Measurements from ENCODE around the gene MCCC1.

DNA sequence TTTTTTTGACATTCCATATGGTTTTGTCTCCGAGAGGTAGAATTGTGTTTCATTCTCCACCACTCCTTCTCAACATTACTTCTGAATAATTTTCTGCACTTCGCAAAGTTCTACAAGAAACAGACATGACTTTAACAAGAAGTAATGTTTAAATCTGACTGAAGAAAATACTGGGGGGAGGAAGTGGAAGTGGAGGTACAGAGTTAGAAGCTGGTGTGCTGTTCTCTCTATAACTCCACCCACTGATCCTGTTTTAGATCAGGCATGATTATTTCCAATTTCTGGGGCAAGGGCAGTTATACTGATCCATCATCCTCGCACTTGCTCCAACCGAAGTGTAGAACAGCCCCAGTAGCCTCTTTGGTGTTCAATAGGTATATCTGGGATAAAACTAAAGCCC lies 9.2 kb upstream of the MCCC1 start:
- no peak for TF ChIP-seq ZNF561 (tag by site-specific recombination; IDR thresholded peaks at IDR 0.05; ENCODE audit: borderline replicate concordance)
- no peak for TF ChIP-seq RBAK (tag by site-specific recombination; IDR thresholded peaks at IDR 0.05)
- TF ChIP-seq ZNF558 (tag by site-specific recombination; IDR thresholded peaks at IDR 0.05): no peak
- TF ChIP-seq SETDB1 (IDR thresholded peaks at IDR 0.05; ENCODE audit: insufficient read length, low read length): no peak
- TF ChIP-seq, protein P1, sequence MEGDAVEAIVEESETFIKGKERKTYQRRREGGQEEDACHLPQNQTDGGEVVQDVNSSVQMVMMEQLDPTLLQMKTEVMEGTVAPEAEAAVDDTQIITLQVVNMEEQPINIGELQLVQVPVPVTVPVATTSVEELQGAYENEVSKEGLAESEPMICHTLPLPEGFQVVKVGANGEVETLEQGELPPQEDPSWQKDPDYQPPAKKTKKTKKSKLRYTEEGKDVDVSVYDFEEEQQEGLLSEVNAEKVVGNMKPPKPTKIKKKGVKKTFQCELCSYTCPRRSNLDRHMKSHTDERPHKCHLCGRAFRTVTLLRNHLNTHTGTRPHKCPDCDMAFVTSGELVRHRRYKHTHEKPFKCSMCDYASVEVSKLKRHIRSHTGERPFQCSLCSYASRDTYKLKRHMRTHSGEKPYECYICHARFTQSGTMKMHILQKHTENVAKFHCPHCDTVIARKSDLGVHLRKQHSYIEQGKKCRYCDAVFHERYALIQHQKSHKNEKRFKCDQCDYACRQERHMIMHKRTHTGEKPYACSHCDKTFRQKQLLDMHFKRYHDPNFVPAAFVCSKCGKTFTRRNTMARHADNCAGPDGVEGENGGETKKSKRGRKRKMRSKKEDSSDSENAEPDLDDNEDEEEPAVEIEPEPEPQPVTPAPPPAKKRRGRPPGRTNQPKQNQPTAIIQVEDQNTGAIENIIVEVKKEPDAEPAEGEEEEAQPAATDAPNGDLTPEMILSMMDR (tag by site-specific recombination; IDR thresholded peaks at IDR 0.05): no peak
- TF ChIP-seq ZNF23 (tag by site-specific recombination; IDR thresholded peaks at IDR 0.05; ENCODE audit: borderline replicate concordance): no peak
- TF ChIP-seq TCF7L2 (IDR thresholded peaks at IDR 0.05; ENCODE audit: borderline replicate concordance, low read depth, low read length): no peak
- no peak for TF ChIP-seq ZBTB11 (tag by site-specific recombination; conservative IDR thresholded peaks at IDR 0.05; ENCODE audit: low read depth)
- TF ChIP-seq, protein P2, sequence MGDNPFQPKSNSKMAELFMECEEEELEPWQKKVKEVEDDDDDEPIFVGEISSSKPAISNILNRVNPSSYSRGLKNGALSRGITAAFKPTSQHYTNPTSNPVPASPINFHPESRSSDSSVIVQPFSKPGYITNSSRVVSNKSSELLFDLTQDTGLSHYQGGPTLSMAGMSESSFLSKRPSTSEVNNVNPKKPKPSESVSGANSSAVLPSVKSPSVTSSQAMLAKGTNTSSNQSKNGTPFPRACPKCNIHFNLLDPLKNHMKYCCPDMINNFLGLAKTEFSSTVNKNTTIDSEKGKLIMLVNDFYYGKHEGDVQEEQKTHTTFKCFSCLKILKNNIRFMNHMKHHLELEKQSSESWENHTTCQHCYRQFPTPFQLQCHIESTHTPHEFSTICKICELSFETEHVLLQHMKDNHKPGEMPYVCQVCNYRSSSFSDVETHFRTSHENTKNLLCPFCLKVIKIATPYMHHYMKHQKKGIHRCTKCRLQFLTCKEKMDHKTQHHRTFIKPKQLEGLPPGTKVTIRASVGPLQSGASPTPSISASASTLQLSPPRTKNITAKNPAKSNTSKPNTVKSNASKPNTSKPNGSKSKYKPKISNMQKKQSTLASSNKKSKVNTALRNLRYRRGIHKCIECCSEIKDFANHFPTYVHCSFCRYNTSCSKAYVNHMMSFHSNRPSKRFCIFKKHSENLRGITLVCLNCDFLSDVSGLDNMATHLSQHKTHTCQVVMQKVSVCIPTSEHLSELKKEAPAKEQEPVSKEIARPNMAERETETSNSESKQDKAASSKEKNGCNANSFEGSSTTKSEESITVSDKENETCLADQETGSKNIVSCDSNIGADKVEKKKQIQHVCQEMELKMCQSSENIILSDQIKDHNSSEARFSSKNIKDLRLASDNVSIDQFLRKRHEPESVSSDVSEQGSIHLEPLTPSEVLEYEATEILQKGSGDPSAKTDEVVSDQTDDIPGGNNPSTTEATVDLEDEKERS (tag by site-specific recombination; IDR thresholded peaks at IDR 0.05): no peak
- no peak for TF ChIP-seq ZBTB49 (tag by site-specific recombination; IDR thresholded peaks at IDR 0.05; ENCODE audit: low read depth)
- no peak for TF ChIP-seq ZNF76 (tag by site-specific recombination; IDR thresholded peaks at IDR 0.05; ENCODE audit: borderline replicate concordance, low read depth)
- TF ChIP-seq ELK4 (IDR thresholded peaks at IDR 0.05; ENCODE audit: borderline replicate concordance, low read depth, low read length): no peak
- TF ChIP-seq ZNF292 (tag by site-specific recombination; IDR thresholded peaks at IDR 0.05; ENCODE audit: borderline replicate concordance, low read depth): no peak
